Measurements from ENCODE around the gene FSCN2.
A peak's percentile ranks its signal among the peaks of the same experiment; 100 is the strongest.

Gene FSCN2

DNA sequence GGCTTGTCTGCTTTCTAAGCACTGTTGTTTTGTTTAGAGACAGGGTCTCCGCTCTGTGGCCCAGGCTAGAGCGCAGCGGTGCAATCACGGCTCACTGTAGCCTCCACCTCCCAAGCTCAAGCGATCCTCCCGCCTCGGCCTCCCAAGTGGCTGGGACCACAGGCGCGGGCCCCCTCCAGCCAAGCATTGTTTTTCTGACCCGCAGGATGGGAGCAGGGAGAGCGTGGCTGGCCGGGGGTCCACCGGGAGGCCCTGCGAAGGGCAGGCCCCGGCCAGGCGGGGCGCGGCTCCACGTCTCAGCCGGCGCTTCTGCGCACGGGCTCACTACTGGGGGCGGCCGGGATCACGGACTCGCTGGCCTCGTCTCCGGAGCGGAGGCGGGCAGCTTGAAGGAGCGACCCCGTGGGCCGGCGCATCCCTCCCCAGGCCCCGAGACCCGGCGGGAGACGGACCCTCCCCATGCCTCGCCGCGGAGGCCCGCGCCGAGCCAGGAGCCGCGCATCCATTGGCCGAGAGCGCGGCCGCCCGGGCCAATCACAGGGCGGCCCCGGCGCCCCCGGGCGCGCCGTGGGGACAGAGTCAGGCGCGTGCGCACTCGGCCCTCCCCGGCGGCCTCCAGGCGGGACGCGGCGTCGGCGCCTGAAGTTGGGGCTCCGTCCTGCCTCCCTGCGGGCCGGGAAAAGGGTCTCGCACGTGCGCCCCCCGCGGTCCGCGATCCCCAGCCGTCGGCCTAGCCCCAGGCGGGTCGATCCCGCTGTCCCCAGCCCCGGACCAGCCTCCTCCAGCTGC, 40.5 kb upstream of the FSCN2 start:
- peak; percentile 64 for DNase-seq
- Mint-ChIP-seq H3K4me3 (peak overlapping the region; percentile 44 to 61), H3K9me3 (no peaks in the 10 kb centered on the region), H3K27me3 (peaks cover 12 to 29% of the 10 kb centered on the region in 2 donors), H3K27ac (no peak overlapping the region), H3K36me3 (no peaks in the 10 kb centered on the region), H3K4me1 (peaks cover 19 to 36% of the 10 kb centered on the region in 2 donors)
- peak; percentile 60 to 73 for ATAC-seq (replicated peaks)

DNA sequence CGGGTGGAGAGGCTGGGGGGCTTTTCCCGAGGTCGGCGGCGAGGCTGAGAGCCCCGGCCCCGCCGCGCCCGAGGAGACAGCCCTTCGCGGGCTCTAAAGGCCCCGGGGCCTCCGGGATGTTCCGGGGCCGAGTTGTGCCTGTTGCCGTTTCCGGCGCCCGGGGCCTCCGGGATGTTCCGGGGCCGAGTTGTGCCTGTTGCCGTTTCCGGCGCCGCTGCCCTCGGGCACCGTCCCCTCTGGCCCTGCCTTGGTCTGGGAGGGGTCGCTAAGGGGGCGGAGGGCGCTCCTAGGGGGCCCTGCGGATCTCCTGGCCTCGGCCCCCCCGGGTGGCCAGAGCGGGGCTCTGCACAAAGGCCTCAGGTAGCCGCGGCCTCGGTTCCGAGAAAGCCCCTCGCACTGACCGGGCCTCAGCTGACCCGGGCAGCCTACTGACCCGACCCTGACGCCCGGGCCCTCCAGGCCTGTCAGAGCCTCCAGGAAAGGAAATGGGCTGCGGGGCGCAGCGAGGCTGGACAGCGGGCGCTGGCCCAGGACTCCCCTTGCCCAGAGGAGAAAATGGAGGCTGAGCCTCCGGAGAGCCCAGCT, 39.8 kb upstream of the FSCN2 start:
- no peaks in the 10 kb centered on the region for H3K9me3 Mint-ChIP-seq
- ATAC-seq (replicated peaks) (peak in 1 of 2 donors; percentile 10), DNase-seq (no peak)
- H3K36me3 Mint-ChIP-seq = no peaks in the 10 kb centered on the region
- H3K4me1 Mint-ChIP-seq = peaks cover 13 to 30% of the 10 kb centered on the region in 2 donors
- H3K27ac Mint-ChIP-seq = no peak overlapping the region
- H3K27me3 Mint-ChIP-seq = peaks cover 16 to 29% of the 10 kb centered on the region in 2 donors
- peak overlapping the region in 1 of 2 donors; percentile 61 for H3K4me3 Mint-ChIP-seq

DNA sequence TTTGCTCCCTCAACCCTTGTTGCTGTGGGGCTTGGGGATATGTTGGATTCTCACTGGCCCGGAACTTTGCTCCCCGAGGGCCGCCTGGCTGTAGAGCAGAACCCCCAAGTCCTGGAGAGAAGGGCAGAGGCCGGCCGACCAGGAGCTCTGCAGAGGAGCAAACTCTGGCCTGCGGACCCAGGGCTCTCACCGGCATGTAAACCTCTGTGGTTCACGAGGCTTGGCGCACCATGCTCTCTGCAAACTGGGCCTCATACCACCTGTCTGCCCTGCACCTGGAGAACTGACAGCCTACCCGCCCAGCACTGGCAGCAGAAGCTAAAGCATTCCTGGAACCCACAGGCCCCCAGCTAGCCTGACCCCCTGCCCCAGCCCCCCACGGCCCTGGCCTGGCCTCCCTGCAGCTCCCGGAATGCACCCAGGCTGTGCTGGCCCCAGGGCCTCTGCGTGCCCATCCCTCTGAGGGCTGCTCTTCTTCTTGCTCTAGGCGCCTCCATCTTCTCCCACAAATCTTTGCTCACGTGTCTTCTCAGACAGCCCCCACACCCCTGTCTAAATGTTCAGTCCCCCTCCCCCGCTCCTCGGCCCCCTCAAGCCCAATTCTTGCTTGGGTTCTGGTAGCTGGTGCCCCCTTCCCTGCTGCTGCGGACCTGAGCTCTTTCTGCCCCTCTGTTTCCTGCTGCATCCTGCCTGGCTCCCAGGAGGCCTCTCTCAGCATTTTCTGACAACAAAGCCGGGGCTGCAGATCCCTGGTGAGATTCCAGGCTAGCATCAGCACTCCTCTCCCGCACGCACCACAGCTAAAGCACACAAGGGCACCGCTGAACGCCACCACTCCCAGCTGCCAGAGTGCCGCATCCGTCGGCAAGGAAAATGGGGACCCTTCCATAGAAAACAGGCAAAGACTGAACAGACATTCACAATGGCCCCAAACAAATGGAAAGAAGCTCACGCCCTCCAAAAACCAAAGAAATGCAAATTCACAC, 38.9 kb upstream of the FSCN2 start:
- peak overlapping the region; percentile 55 to 62 for H3K4me3 Mint-ChIP-seq
- ATAC-seq (replicated peaks) (no peak), DNase-seq (no peak)
- H3K4me1 Mint-ChIP-seq = peaks cover 11 to 23% of the 10 kb centered on the region in 2 donors
- no peaks in the 10 kb centered on the region for H3K36me3 Mint-ChIP-seq
- no peaks in the 10 kb centered on the region for H3K9me3 Mint-ChIP-seq
- peaks cover 17 to 29% of the 10 kb centered on the region in 2 donors for H3K27me3 Mint-ChIP-seq
- H3K27ac Mint-ChIP-seq = peak overlapping the region; percentile 49

DNA sequence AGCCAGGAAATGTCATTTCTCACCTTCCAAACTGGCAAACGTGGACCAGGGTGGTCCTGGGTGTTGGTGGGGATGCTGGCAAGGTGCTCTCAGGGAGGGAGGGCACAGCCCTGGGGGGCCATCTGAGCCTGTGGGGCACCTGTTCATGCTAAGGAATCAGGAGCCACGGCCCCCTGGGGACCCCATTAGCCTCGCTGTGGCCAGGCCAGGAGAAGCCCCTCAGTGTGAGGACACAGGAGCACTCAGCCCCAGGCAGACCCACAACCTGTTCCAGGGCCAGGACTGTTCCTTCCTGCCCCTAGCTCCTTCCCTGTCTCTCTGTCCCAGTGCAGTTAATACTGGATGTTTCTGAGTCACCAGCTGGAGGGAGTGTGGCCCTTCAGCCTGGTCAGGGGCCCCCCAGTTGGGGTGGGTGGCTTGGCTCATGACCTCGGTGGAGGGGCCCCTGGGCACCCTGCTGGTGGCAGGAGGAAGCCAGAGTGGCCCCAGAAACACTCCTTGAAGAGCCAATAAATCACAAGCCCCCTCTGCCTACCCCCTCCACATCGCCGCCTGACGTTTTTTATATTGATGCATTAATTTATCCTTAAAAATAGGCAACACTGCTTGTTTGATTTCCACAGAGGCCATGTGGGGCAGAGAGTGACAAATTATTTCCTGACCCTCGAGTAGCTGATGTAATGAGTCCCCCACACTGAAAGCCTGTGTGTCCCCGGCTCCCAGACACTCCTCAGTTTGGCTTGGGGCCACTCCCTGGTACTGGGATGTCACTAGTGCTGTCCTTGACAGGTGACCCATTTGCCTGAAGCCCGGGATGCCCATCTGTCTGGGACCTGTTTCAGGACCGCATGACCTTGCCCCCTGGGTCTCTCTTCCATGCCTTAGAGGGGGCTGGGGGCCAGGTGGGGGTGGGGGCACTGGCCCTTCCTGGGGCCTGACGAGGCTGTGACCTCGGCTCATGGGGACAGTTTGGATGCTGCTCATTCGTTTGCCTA, 37.9 kb upstream of the FSCN2 start:
- Mint-ChIP-seq H3K27me3 (peaks cover 21 to 29% of the 10 kb centered on the region in 2 donors), H3K27ac (no peak overlapping the region), H3K4me1 (peaks cover 11 to 19% of the 10 kb centered on the region in 2 donors), H3K4me3 (no peak overlapping the region), H3K36me3 (no peaks in the 10 kb centered on the region), H3K9me3 (peaks cover 0 to 1% of the 10 kb centered on the region in 2 donors)
- ATAC-seq (replicated peaks) (no peak), DNase-seq (no peak)

DNA sequence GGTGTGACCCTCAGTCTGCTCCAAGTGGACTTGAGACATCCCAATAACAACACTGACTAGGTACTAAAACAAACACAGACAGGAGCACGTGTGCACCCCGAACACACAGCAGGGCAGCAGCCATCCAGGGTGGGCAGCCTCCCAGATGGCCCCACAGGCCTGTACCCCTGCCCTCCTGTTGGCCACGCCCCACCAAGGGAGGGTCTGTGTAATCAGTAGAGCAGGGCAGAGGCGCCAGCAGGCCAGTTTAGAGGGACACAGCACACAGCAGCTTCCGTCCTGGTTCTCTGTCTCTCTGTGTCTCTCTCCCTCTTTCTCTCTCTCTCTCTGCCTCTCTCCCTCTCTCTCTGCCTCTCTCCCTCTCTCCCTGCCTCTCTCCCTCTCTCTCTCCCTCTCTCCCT, 37.0 kb upstream of the FSCN2 start:
- Mint-ChIP-seq H3K4me3 (no peak overlapping the region), H3K27me3 (peaks cover 20 to 29% of the 10 kb centered on the region in 2 donors), H3K4me1 (peaks cover 8 to 15% of the 10 kb centered on the region in 2 donors), H3K36me3 (no peaks in the 10 kb centered on the region), H3K9me3 (peaks cover 0 to 1% of the 10 kb centered on the region in 2 donors), H3K27ac (no peak overlapping the region)
- DNase-seq (no peak), ATAC-seq (replicated peaks) (no peak)

DNA sequence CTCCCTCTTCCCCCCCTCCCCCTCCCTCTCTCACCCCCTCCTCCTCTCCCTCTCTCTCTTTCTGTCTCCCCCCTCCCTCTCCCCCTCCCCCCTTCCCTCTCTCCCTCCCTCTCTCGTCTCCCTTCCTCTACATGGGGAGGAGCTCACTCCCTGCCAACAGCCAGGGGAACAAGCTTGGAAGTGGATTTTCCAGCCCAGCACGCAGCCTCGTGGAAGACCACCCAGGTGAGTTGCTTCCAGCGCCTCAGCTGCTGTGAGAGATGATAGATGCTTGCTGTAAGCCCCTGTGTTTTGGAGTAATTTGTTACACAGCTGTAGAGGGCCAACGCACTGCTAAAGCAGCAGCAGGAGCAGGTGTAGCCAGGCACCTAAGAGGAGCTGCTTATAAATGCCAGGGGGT, 36.4 kb upstream of the FSCN2 start:
- DNase-seq (no peak), ATAC-seq (replicated peaks) (no peak)
- no peak overlapping the region for H3K4me3 Mint-ChIP-seq
- peaks cover 6 to 13% of the 10 kb centered on the region in 2 donors for H3K4me1 Mint-ChIP-seq
- H3K27me3 Mint-ChIP-seq = peaks cover 18 to 29% of the 10 kb centered on the region in 2 donors
- peaks cover 0 to 1% of the 10 kb centered on the region in 2 donors for H3K9me3 Mint-ChIP-seq
- no peak overlapping the region for H3K27ac Mint-ChIP-seq
- no peaks in the 10 kb centered on the region for H3K36me3 Mint-ChIP-seq

DNA sequence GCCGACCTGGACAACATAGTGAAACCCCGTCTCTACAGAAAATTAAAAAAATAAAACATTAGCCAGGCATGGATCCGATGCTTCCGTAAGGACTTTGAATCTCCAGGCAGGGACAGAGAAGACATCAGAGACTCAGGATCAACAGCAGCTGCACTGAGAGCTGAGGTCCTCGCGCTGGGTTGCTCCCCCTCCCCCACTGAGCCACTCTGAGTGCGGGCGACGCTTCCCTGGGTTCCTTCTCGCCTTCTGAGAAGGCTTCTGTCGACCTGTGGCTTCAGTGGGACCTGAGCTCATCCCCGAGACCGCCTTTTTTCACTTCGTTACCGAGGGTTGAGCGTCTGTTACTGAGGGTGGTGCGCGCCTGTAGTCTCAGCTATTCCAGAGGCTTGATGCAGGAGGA, 36.0 kb upstream of the FSCN2 start:
- H3K27ac Mint-ChIP-seq = no peak overlapping the region
- H3K4me3 Mint-ChIP-seq = no peak overlapping the region
- no peak for ATAC-seq (replicated peaks)
- no peak for DNase-seq
- peaks cover 0 to 1% of the 10 kb centered on the region in 2 donors for H3K9me3 Mint-ChIP-seq
- peaks cover 6 to 13% of the 10 kb centered on the region in 2 donors for H3K4me1 Mint-ChIP-seq
- peaks cover 18 to 29% of the 10 kb centered on the region in 2 donors for H3K27me3 Mint-ChIP-seq
- no peaks in the 10 kb centered on the region for H3K36me3 Mint-ChIP-seq

DNA sequence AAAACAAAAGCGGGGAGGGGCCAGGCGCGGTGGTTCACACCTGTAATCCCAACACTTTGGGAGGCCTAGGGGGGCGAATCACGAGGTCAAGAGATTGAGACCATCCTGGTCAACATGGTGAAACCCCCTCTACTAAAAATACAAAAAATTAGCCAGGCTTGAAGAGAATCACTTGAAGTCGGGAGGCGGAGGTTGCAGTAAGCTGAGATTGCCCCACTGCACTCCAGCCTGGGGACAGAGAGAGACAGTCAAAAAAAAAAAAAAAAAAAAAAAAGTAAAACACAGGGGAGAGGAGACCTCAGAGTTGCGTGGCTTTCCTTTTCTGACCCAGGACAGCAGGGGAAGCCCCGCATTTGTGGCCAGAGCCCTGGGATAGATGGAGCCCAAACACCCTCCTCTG, 35.5 kb upstream of the FSCN2 start:
- DNase-seq (no peak), ATAC-seq (replicated peaks) (no peak)
- Mint-ChIP-seq H3K27ac (no peak overlapping the region), H3K9me3 (peaks cover 0 to 1% of the 10 kb centered on the region in 2 donors), H3K4me3 (no peak overlapping the region), H3K36me3 (no peaks in the 10 kb centered on the region), H3K4me1 (peaks cover 6 to 9% of the 10 kb centered on the region in 2 donors), H3K27me3 (peaks cover 18 to 29% of the 10 kb centered on the region in 2 donors)

DNA sequence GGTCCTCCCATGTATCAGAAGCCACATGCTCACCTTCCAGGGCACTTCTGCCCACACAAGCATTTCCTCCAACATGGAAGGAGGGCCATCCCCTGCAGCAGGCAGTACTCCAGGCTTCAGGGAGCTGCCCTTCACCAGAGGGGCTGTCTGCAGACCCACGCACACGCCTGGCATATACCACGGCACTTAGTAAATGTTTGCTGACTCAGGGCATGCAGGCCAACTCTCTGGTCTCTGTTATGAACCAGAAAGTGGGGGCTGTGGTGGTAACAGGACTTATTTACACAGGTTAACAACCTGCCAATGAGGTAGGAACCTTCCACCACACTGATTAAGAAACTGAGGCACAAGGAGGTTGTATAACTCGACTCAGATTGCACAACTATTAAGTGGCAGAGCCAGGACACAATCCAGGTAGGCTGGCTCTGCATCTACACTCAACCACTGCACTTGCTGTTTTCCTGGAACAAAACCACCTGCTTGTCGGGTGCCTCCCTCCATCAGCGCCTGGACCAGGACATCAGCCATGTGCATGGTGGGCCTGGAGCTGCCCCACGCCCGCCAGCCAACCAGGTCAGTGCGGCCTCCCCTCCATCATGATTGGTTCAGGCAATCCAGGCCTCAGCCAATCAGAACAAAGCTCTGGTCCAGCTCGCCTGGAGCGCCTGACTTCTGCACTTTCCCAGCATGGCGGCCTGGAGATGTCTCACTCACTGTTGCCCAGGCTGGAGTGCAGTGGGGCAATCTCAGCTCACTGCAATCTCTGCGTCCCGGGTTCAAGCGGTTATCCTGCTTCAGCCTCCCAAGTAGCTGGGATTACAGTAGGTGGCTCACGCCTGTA, 34.8 kb upstream of the FSCN2 start:
- peaks cover 0 to 1% of the 10 kb centered on the region in 2 donors for H3K9me3 Mint-ChIP-seq
- H3K27me3 Mint-ChIP-seq = peaks cover 18 to 33% of the 10 kb centered on the region in 2 donors
- H3K27ac Mint-ChIP-seq = no peak overlapping the region
- H3K4me3 Mint-ChIP-seq = no peak overlapping the region
- H3K4me1 Mint-ChIP-seq = peaks cover 6 to 9% of the 10 kb centered on the region in 2 donors
- H3K36me3 Mint-ChIP-seq = no peaks in the 10 kb centered on the region
- ATAC-seq (replicated peaks) (no peak), DNase-seq (no peak)

DNA sequence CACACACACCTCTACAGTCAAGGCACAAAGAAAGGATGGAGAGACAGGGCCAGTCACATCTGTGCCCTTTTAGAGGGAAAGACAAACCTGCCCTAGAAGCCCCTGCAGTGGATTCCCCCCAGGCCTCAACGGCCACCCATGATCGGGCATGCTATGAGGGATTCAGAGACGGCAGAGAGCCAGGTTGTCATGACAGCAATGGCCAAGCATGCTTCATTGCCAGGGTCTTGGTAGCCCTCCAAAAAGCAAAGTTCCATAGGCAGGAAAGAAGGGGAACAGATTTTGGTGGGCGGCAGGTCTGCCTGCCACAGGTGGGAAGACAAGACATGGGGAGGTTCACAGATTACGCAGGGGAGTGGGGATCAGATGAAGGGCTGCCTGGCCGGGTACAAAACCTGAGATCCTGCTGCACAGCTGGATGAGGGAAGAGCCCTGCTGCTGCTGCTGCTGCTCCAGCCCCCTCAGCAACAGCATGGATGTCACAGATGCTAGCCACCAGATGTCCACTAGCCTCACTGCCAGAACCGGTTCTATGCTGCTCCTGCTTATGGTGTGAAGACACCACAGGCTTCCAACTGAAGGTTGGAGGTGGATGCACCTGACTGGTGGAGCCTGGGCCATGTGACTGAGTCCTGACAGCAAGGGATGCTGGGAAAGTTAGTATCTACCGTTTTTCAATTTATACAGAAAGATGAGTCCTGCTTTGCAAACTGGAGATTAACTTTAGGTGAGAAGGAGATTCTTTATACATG, 33.4 kb upstream of the FSCN2 start:
- ATAC-seq (replicated peaks) (peak in 1 of 2 donors; percentile 41), DNase-seq (no peak)
- peaks cover under 1 to 2% of the 10 kb centered on the region in 2 donors for H3K4me1 Mint-ChIP-seq
- no peaks in the 10 kb centered on the region for H3K36me3 Mint-ChIP-seq
- peaks cover 0 to 1% of the 10 kb centered on the region in 2 donors for H3K9me3 Mint-ChIP-seq
- H3K27me3 Mint-ChIP-seq = peaks cover 13 to 28% of the 10 kb centered on the region in 2 donors
- peak overlapping the region; percentile 39 for H3K27ac Mint-ChIP-seq
- H3K4me3 Mint-ChIP-seq = no peak overlapping the region

DNA sequence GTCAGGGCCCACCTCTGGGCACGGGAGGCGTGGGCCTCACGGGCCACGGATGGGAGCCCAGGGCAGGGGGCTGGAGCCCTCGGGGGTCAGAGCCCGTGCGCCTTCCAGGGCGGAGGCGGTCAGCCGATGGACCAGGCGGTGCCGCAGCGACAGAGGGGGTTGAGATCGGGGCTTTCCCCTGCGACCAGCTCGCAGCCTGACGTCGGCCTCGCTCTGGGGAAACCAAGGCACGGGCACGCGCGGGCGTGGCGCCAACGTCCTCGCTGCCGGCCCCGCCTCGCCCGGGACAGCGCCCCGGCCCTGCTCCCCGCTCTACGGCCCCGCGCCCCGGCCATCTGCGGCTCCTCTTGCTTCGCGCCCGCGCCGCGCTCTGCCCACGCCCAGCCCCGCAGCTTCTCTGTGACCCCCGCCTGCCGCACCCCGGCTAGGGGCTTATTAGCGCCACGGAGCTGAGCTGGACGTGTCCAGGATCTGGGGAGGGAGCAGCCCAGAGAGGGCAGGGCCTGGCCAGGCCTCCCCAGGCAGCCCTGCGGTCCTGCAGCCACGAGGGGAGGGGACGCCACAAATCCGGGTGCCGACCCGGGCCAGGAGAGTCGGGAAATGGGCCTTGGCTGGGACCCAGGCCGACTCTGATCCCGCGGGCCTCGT, 29.1 kb upstream of the FSCN2 start:
- H3K4me3 Mint-ChIP-seq = no peak overlapping the region
- H3K27ac Mint-ChIP-seq = no peak overlapping the region
- H3K36me3 Mint-ChIP-seq = no peaks in the 10 kb centered on the region
- H3K4me1 Mint-ChIP-seq = no peaks in the 10 kb centered on the region
- H3K27me3 Mint-ChIP-seq = peaks cover 5 to 6% of the 10 kb centered on the region in 2 donors
- ATAC-seq (replicated peaks) (no peak), DNase-seq (no peak)
- H3K9me3 Mint-ChIP-seq = peaks cover 0 to 1% of the 10 kb centered on the region in 2 donors

DNA sequence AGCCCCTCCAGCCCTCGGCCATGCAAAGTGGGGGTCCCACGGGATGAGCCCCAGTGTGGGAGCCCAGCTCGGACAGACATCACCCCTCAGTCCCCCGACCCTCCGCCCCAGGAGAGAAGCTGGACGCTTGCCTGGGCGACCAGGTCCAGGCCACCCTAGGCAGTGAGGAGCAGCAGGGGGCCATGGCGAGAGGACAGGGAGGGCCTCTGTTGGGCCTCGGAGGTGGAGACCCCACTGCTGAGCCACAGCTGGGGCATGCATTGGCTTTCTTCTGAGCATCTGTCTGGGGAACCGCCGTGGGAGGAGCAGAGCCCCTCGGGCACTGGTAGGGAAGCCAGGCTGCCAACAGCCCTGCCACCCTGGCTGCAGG, 28.6 kb upstream of the FSCN2 start:
- H3K27ac Mint-ChIP-seq = no peak overlapping the region
- H3K36me3 Mint-ChIP-seq = no peaks in the 10 kb centered on the region
- no peaks in the 10 kb centered on the region for H3K4me1 Mint-ChIP-seq
- H3K27me3 Mint-ChIP-seq = peaks cover 2 to 5% of the 10 kb centered on the region in 2 donors
- ATAC-seq (replicated peaks) (no peak), DNase-seq (no peak)
- H3K4me3 Mint-ChIP-seq = no peak overlapping the region
- peaks cover 0 to 1% of the 10 kb centered on the region in 2 donors for H3K9me3 Mint-ChIP-seq

Data from stimulated activated naive B cell treated with anti-CD40 and anti-IgM and Interleukin-4, amounts not matched to agents 10 μg/mL and 1 μg/mL and 100 μg/mL, for 72 hours (primary cell).